ENCODE results near the gene NDUFAF4.

Gene NDUFAF4

GRCh38 chr6:96897396-96898240 is at the start of gene NDUFAF4:
Gene NDUFAF4, minus strand, starts transcription at chr6:96897891. Its CDS starts 90 bp downstream, at chr6:96897801.
- peak within 1 kb of the TSS; percentile 92 for H3K27ac Mint-ChIP-seq
- DNase-seq, result peak; percentile 92
- H3K36me3 Mint-ChIP-seq, result peaks cover 3 to 4% of the 10 kb centered on the region in 2 donors
- H3K9me3 Mint-ChIP-seq, result no peaks in the 10 kb centered on the region
- H3K27me3 Mint-ChIP-seq, result peaks cover 0 to 4% of the 10 kb centered on the region in 2 donors
- peaks cover 8 to 22% of the 10 kb centered on the region in 2 donors for H3K4me1 Mint-ChIP-seq
- peak; percentile 92 to 93 for ATAC-seq (replicated peaks)
- H3K4me3 Mint-ChIP-seq, result peak within 1 kb of the TSS; percentile 86 to 89

- no peaks in the 10 kb centered on the region for H3K4me1 Mint-ChIP-seq
- H3K27ac Mint-ChIP-seq, result no peak overlapping the region
- peaks cover 0 to 4% of the 10 kb centered on the region in 2 donors for H3K9me3 Mint-ChIP-seq
- peak; percentile 73 to 84 for ATAC-seq (replicated peaks)
- no peak overlapping the region for H3K4me3 Mint-ChIP-seq
- no peak for DNase-seq
- H3K36me3 Mint-ChIP-seq, result peaks cover 0 to 2% of the 10 kb centered on the region in 2 donors
- peaks cover 4 to 26% of the 10 kb centered on the region in 2 donors for H3K27me3 Mint-ChIP-seq
Observed at GRCh38 chr6:96947055-96947454, 49.4 kb upstream of the NDUFAF4 start.

GRCh38 chr6:96943555-96944215 is 46.0 kb upstream of the NDUFAF4 start:
- H3K9me3 Mint-ChIP-seq, result peaks cover 0 to 2% of the 10 kb centered on the region in 2 donors
- peaks cover 4 to 22% of the 10 kb centered on the region in 2 donors for H3K27me3 Mint-ChIP-seq
- DNase-seq (no peak), ATAC-seq (replicated peaks) (no peak)
- H3K4me3 Mint-ChIP-seq, result no peak overlapping the region
- peaks cover 0 to 2% of the 10 kb centered on the region in 2 donors for H3K36me3 Mint-ChIP-seq
- no peaks in the 10 kb centered on the region for H3K4me1 Mint-ChIP-seq
- no peak overlapping the region for H3K27ac Mint-ChIP-seq

GRCh38 chr6:96942676-96943075 is 45.0 kb upstream of the NDUFAF4 start:
- DNase-seq, result no peak

GRCh38 chr6:96940322-96940721 is 42.6 kb upstream of the NDUFAF4 start:
- Mint-ChIP-seq H3K36me3 (peaks cover 0 to 2% of the 10 kb centered on the region in 2 donors), H3K27ac (no peak overlapping the region), H3K27me3 (peaks cover 21 to 38% of the 10 kb centered on the region in 2 donors), H3K4me1 (no peaks in the 10 kb centered on the region), H3K9me3 (no peaks in the 10 kb centered on the region), H3K4me3 (no peak overlapping the region)
- no peak for ATAC-seq (replicated peaks)
- no peak for DNase-seq

More at GRCh38 chr6:96942676-96943075, 45.0 kb upstream of the NDUFAF4 start:
- H3K4me3 Mint-ChIP-seq, result no peak overlapping the region
- no peak overlapping the region for H3K27ac Mint-ChIP-seq
- H3K9me3 Mint-ChIP-seq, result no peaks in the 10 kb centered on the region
- peaks cover 0 to 2% of the 10 kb centered on the region in 2 donors for H3K36me3 Mint-ChIP-seq
- H3K27me3 Mint-ChIP-seq, result peaks cover 7 to 25% of the 10 kb centered on the region in 2 donors
- no peaks in the 10 kb centered on the region for H3K4me1 Mint-ChIP-seq
- ATAC-seq (replicated peaks), result no peak

- Mint-ChIP-seq H3K4me3 (no peak overlapping the region), H3K36me3 (peaks cover 0 to 2% of the 10 kb centered on the region in 2 donors), H3K27me3 (peaks cover 21 to 38% of the 10 kb centered on the region in 2 donors), H3K27ac (no peak overlapping the region), H3K4me1 (no peaks in the 10 kb centered on the region), H3K9me3 (no peaks in the 10 kb centered on the region)
- ATAC-seq (replicated peaks) (no peak), DNase-seq (no peak)
Observed at GRCh38 chr6:96939007-96939805, 41.5 kb upstream of the NDUFAF4 start.

- H3K4me3 Mint-ChIP-seq, result no peak overlapping the region
- ATAC-seq (replicated peaks) (no peak), DNase-seq (no peak)
- H3K27me3 Mint-ChIP-seq, result peaks cover 22 to 25% of the 10 kb centered on the region in 2 donors
- H3K9me3 Mint-ChIP-seq, result no peaks in the 10 kb centered on the region
- no peak overlapping the region for H3K27ac Mint-ChIP-seq
- H3K4me1 Mint-ChIP-seq, result no peaks in the 10 kb centered on the region
- no peaks in the 10 kb centered on the region for H3K36me3 Mint-ChIP-seq
Observed at GRCh38 chr6:96934087-96934486, 36.4 kb upstream of the NDUFAF4 start.

- no peak for ATAC-seq (replicated peaks)
- no peaks in the 10 kb centered on the region for H3K36me3 Mint-ChIP-seq
- H3K4me3 Mint-ChIP-seq, result no peak overlapping the region
- peaks cover 6 to 18% of the 10 kb centered on the region in 2 donors for H3K27me3 Mint-ChIP-seq
- H3K9me3 Mint-ChIP-seq, result no peaks in the 10 kb centered on the region
- DNase-seq, result no peak
- no peaks in the 10 kb centered on the region for H3K4me1 Mint-ChIP-seq
- H3K27ac Mint-ChIP-seq, result no peak overlapping the region
Observed at GRCh38 chr6:96931198-96931597, 33.5 kb upstream of the NDUFAF4 start.

- ATAC-seq (replicated peaks) (no peak), DNase-seq (no peak)
- peaks cover 0 to 3% of the 10 kb centered on the region in 2 donors for H3K4me1 Mint-ChIP-seq
- H3K27me3 Mint-ChIP-seq, result peaks cover 6 to 19% of the 10 kb centered on the region in 2 donors
- no peaks in the 10 kb centered on the region for H3K9me3 Mint-ChIP-seq
- H3K4me3 Mint-ChIP-seq, result no peak overlapping the region
- no peaks in the 10 kb centered on the region for H3K36me3 Mint-ChIP-seq
- H3K27ac Mint-ChIP-seq, result no peak overlapping the region
Observed at GRCh38 chr6:96929741-96930140, 32.0 kb upstream of the NDUFAF4 start.

GRCh38 chr6:96927660-96928059 is 30.0 kb upstream of the NDUFAF4 start:
- no peak overlapping the region for H3K27ac Mint-ChIP-seq
- no peak for ATAC-seq (replicated peaks)

GRCh38 chr6:96926425-96926824 is 28.7 kb upstream of the NDUFAF4 start:
- Mint-ChIP-seq H3K9me3 (no peaks in the 10 kb centered on the region), H3K36me3 (no peaks in the 10 kb centered on the region), H3K27ac (no peak overlapping the region), H3K4me1 (peaks cover 12 to 13% of the 10 kb centered on the region in 2 donors), H3K4me3 (no peak overlapping the region), H3K27me3 (peaks cover 3 to 11% of the 10 kb centered on the region in 2 donors)
- no peak for DNase-seq
- no peak for ATAC-seq (replicated peaks)

More at GRCh38 chr6:96927660-96928059, 30.0 kb upstream of the NDUFAF4 start:
- no peak overlapping the region for H3K4me3 Mint-ChIP-seq
- H3K36me3 Mint-ChIP-seq, result no peaks in the 10 kb centered on the region
- no peaks in the 10 kb centered on the region for H3K9me3 Mint-ChIP-seq
- peaks cover 3 to 11% of the 10 kb centered on the region in 2 donors for H3K27me3 Mint-ChIP-seq
- DNase-seq, result no peak
- H3K4me1 Mint-ChIP-seq, result peaks cover 7 to 10% of the 10 kb centered on the region in 2 donors

- peak overlapping the region; percentile 97 for H3K27ac Mint-ChIP-seq
- DNase-seq, result no peak
- peaks cover 0 to 15% of the 10 kb centered on the region in 2 donors for H3K27me3 Mint-ChIP-seq
- H3K4me1 Mint-ChIP-seq, result peaks cover 12 to 13% of the 10 kb centered on the region in 2 donors
- no peaks in the 10 kb centered on the region for H3K36me3 Mint-ChIP-seq
- H3K9me3 Mint-ChIP-seq, result no peaks in the 10 kb centered on the region
- no peak for ATAC-seq (replicated peaks)
- H3K4me3 Mint-ChIP-seq, result peak overlapping the region; percentile 92 to 94
Observed at GRCh38 chr6:96925290-96925687, 27.6 kb upstream of the NDUFAF4 start.

- Mint-ChIP-seq H3K4me1 (peaks cover 12 to 13% of the 10 kb centered on the region in 2 donors), H3K27ac (peak overlapping the region; percentile 97), H3K36me3 (no peaks in the 10 kb centered on the region), H3K4me3 (peak overlapping the region; percentile 92 to 94), H3K9me3 (no peaks in the 10 kb centered on the region), H3K27me3 (peaks cover 3 to 17% of the 10 kb centered on the region in 2 donors)
- no peak for DNase-seq
- peak; percentile 83 to 85 for ATAC-seq (replicated peaks)
Observed at GRCh38 chr6:96923871-96924493, 26.3 kb upstream of the NDUFAF4 start.

Measured in stimulated activated naive B cell treated with anti-CD40 and anti-IgM and Interleukin-4, amounts not matched to agents 10 μg/mL and 1 μg/mL and 100 μg/mL, for 72 hours (primary cell).